Trophoblast cell (in vitro differentiated cells and primary cell): ENCODE results near the gene NME3.
A peak's percentile ranks its signal among the peaks of the same experiment; 100 is the strongest.

Experiments used
- DNase-seq, 2 donors: peaks; one replicate each; pipeline ENCODE4 v3.0.0-alpha.2; 2016
- H2AFZ ChIP-seq: 2 replicates; pipeline ENCODE4 v1.6.1; 2013; ENCODE audit warnings: low read length, moderate library complexity, mild to moderate bottlenecking; ENCODE audit not compliant: insufficient read depth, poor library complexity
- H2AK5ac ChIP-seq: 2 replicates; pipeline ENCODE4 v1.6.1; 2013; ENCODE audit warnings: mild to moderate bottlenecking, low read length
- H2BK120ac ChIP-seq: 2 replicates; pipeline ENCODE4 v1.6.1; 2013; ENCODE audit warnings: low read length, mild to moderate bottlenecking, moderate library complexity; ENCODE audit not compliant: insufficient read depth, poor library complexity
- H2BK12ac ChIP-seq: 2 replicates; pipeline ENCODE4 v1.6.1; 2013; ENCODE audit warnings: mild to moderate bottlenecking, low read length, moderate library complexity
- H2BK5ac ChIP-seq: 2 replicates; pipeline ENCODE4 v1.6.1; 2013; ENCODE audit warnings: low read length, low read depth, moderate library complexity, mild to moderate bottlenecking; ENCODE audit not compliant: poor library complexity
- H3K14ac ChIP-seq: 2 replicates; pipeline ENCODE4 v1.6.1; 2013; ENCODE audit warnings: mild to moderate bottlenecking, low read length
- H3K18ac ChIP-seq: 2 replicates; pipeline ENCODE4 v1.6.1; 2013; ENCODE audit warnings: mild to moderate bottlenecking, low read length
- H3K23ac ChIP-seq: 2 replicates; pipeline ENCODE4 v1.6.1; 2013; ENCODE audit warnings: low read length
- H3K27ac ChIP-seq: 2 replicates; pipeline ENCODE4 v1.5.1; 2013; ENCODE audit warnings: low read depth, mild to moderate bottlenecking, inconsistent platforms, low read length, moderate library complexity
- H3K27me3 ChIP-seq: 2 replicates; pipeline ENCODE4 v1.6.1; 2013; ENCODE audit warnings: inconsistent platforms, mild to moderate bottlenecking, low read length, moderate library complexity; ENCODE audit not compliant: insufficient read depth
- H3K36me3 ChIP-seq, 2 experiments: 1 replicate in 1 of 2; 2 replicates in 1 of 2; pipeline ENCODE4 v1.6.1; 2013; ENCODE audit warnings: low read length in 2 of 2, mild to moderate bottlenecking in 2 of 2, moderate library complexity in 1 of 2; ENCODE audit not compliant: insufficient read depth in 2 of 2, control insufficient read depth in 1 of 2
- H3K4ac ChIP-seq: 2 replicates; pipeline ENCODE4 v1.6.1; 2013; ENCODE audit warnings: low read depth, mild to moderate bottlenecking, low read length, moderate library complexity
- H3K4me1 ChIP-seq, 2 experiments: 1 replicate in 1 of 2; 2 replicates in 1 of 2; pipeline ENCODE4 v1.6.1; 2013; ENCODE audit warnings: low read length in 2 of 2, mild to moderate bottlenecking in 2 of 2, moderate library complexity in 1 of 2; ENCODE audit not compliant: insufficient read depth in 2 of 2, control insufficient read depth in 1 of 2
- H3K4me2 ChIP-seq: 2 replicates; pipeline ENCODE4 v1.6.1; 2013; ENCODE audit warnings: inconsistent platforms, mild to moderate bottlenecking, low read length, moderate library complexity
- H3K4me3 ChIP-seq: 2 replicates; pipeline ENCODE4 v1.5.1; 2013; ENCODE audit warnings: mild to moderate bottlenecking, low read depth, low read length, inconsistent platforms
- H3K79me1 ChIP-seq: one replicate; pipeline ENCODE4 v1.6.1; 2013; ENCODE audit warnings: low read length
- H3K79me2 ChIP-seq: 2 replicates; pipeline ENCODE4 v1.6.1; 2013; ENCODE audit warnings: low read length, mild to moderate bottlenecking; ENCODE audit not compliant: control insufficient read depth, insufficient read depth, poor library complexity
- H3K9ac ChIP-seq: 2 replicates; pipeline ENCODE4 v1.6.1; 2013; ENCODE audit warnings: mild to moderate bottlenecking, low read length
- H3K9me3 ChIP-seq: 2 replicates; pipeline ENCODE4 v1.6.1; 2013; ENCODE audit warnings: low read depth, mild to moderate bottlenecking, control low read depth, inconsistent platforms, low read length; ENCODE audit not compliant: insufficient read depth
- H4K12ac ChIP-seq: 2 replicates; pipeline ENCODE4 v1.6.1; 2013; ENCODE audit warnings: low read depth, mild to moderate bottlenecking, low read length, moderate library complexity
- H4K8ac ChIP-seq: 2 replicates; pipeline ENCODE4 v1.6.1; 2013; ENCODE audit warnings: low read depth, mild to moderate bottlenecking, low read length, moderate library complexity
- H4K91ac ChIP-seq: one replicate; pipeline ENCODE4 v1.6.1; 2013; ENCODE audit warnings: low read depth, mild to moderate bottlenecking, low read length, moderate library complexity
- WGBS: extraction: QIAGEN DNeasy Blood & Tissue Kit; methylation state at CpG from one replicate; pipeline ENCODE4 v1.1.7; 2013; ENCODE audit warnings: missing lambda C conversion rate; ENCODE audit not compliant: insufficient read length, insufficient coverage; ENCODE audit errors: extremely low coverage; 5-methylcytosine and 5-hydroxymethylcytosine counted together

The NME3 gene

DNA sequence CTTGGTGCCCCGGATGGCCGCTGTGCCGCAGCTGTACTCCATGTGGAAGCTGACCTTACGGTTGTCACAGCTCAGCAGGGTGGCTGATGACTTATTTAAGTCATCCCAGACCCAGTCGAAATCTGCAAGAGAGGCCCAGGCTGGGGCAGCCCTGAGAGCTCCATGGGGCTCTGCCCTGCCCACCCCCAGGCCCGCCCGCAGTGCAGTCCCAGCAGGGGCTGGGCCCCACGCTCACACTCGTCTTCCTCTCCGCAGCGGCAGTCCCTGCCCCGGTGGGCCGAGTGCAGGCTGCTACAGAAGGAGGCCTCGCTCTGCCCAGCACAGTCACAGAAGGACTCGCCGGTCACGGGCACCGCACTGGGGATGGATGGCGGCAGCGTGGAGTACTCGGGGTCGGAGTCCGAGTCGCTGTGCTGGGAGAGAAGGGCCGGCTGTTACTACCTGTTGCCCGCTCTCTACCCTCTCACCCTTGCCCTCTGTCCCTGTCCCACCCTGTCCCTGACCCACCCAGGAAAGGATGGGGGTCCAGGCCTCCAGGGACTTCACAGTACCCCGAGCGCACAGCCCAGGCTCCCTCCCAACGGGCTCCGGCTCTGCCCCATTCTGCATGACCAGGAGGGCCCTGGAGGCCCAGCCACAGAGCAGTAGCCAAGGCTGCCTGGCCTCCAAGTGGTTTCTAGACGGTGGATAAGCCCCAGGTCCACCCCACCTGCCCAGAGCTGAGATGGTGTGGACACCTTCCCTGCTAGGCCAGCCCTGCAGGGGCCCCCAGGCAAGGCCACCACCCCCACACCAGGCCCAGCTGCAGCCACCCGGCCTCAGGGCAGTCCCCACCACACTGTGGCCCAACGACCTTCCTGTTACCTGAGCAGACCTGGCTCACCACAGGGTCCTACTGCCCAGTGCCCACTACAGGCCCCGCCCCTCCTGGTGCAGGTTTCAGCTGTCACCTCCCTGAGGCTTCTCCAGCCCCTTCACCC is 7.1 kb upstream of the NME3 start:
- peaks cover 15 to 23% of the 10 kb centered on the region in 2 experiments for H3K4me1 ChIP-seq
- no peak overlapping the region for H2BK12ac ChIP-seq
- H3K79me1 ChIP-seq: peaks cover 2% of the 10 kb centered on the region
- H3K36me3 ChIP-seq: peaks cover 50 to 56% of the 10 kb centered on the region in 2 experiments
- no peaks in the 10 kb centered on the region for H3K27me3 ChIP-seq
- no peak for DNase-seq
- no peak overlapping the region for H4K91ac ChIP-seq
- H2AFZ ChIP-seq: no peak overlapping the region
- no peak overlapping the region for H4K12ac ChIP-seq
- H3K14ac ChIP-seq: no peak overlapping the region
- H3K79me2 ChIP-seq: peaks cover 7% of the 10 kb centered on the region
- H3K4me2 ChIP-seq: no peak overlapping the region
- H3K23ac ChIP-seq: no peak overlapping the region
- no peak overlapping the region for H3K27ac ChIP-seq
- no peak overlapping the region for H4K8ac ChIP-seq
- no peak overlapping the region for H2BK120ac ChIP-seq
- WGBS: no CpG with 5 or more reads among the region's 34 CpGs
- no peak overlapping the region for H3K9ac ChIP-seq
- no peak overlapping the region for H2AK5ac ChIP-seq
- H3K4ac ChIP-seq: no peak overlapping the region
- H3K18ac ChIP-seq: no peak overlapping the region
- H2BK5ac ChIP-seq: no peak overlapping the region
- H3K4me3 ChIP-seq: no peak overlapping the region
- no peaks in the 10 kb centered on the region for H3K9me3 ChIP-seq

DNA sequence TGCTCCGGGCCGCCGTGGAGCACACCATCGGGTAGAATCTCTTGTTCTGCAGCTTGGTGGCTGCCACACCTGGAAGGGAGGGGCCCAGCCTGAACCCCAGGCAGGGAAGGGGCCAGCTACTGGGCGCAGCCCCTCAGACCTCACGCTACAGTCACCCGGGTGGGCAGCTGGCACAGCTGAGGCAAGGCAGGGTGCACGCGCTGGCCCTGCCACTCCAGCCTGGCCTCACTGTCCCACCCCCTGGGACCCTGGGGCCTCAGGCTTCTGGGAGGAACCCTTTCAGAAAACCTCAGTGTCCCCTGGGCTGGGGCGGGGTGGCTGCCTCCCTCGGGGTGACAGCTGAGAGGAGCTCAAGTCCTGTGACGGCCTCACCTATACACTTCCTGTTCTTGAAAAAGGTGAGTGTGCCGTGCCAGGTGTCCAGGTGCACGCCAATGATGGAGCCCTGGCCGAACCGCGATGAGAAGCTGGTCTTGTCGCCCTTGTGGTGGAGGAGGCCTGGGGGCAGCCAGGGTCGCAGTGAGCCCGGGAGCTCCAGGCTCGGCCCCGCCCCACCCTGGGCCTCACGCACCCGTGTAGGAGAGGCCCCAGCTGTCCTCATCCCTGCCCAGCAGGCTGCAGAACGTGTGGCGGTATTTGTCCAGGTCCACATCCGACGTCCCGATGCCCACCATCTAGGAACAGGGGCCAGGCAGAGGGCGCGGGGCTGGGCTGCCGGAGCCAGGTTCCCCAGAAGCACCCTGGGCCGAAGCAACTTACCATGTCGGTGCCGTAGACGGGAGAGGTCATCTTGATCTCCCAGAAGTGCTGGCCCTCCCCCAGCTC is 6.2 kb upstream of the NME3 start:
- Histone ChIP-seq H2AFZ (no peak overlapping the region), H3K9ac (no peak overlapping the region), H3K18ac (no peak overlapping the region), H2AK5ac (no peak overlapping the region), H3K14ac (no peak overlapping the region), H3K4me2 (no peak overlapping the region), H3K79me1 (peaks cover 9% of the 10 kb centered on the region), H3K79me2 (peaks cover 11% of the 10 kb centered on the region), H2BK5ac (no peak overlapping the region), H4K91ac (no peak overlapping the region), H3K4me1 (peaks cover 15 to 23% of the 10 kb centered on the region in 2 experiments), H3K27ac (no peak overlapping the region), H4K12ac (peak overlapping the region; percentile 27), H3K4me3 (no peak overlapping the region), H3K9me3 (no peaks in the 10 kb centered on the region), H4K8ac (no peak overlapping the region), H3K27me3 (no peaks in the 10 kb centered on the region), H3K36me3 (peaks cover 50 to 56% of the 10 kb centered on the region in 2 experiments), H3K4ac (no peak overlapping the region), H2BK12ac (no peak overlapping the region), H2BK120ac (no peak overlapping the region), H3K23ac (no peak overlapping the region)
- WGBS: no CpG with 5 or more reads among the region's 36 CpGs
- no peak for DNase-seq

DNA sequence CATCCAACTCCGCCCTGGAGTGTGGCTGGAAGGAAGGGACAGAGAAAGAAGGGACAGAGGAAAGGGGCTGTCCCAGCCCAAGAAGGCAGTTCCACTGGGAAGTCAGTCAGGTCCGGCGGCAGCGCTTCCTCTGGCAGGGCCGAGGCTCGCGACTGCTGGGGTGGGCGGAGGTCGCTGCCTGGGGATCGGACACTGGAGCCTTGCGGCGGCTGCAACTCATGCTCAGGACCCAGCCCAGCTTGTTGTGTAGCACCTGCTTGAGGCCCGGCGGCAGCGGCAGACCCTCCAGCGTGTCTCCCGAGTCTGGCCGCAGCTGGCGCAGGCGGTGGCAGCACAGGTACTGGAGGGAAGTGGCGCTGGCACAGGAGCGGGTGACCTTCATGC is 5.6 kb upstream of the NME3 start:
- no CpG with 5 or more reads among the region's 22 CpGs for WGBS
- Histone ChIP-seq H3K4me3 (no peak overlapping the region), H2BK5ac (no peak overlapping the region), H2BK12ac (no peak overlapping the region), H3K4me2 (no peak overlapping the region), H3K9ac (no peak overlapping the region), H3K79me1 (peaks cover 15% of the 10 kb centered on the region), H3K36me3 (peaks cover 52 to 56% of the 10 kb centered on the region in 2 experiments), H3K23ac (no peak overlapping the region), H3K18ac (no peak overlapping the region), H2AK5ac (no peak overlapping the region), H4K91ac (no peak overlapping the region), H3K4me1 (peaks cover 15 to 26% of the 10 kb centered on the region in 2 experiments), H4K8ac (no peak overlapping the region), H2BK120ac (no peak overlapping the region), H3K14ac (no peak overlapping the region), H3K27ac (no peak overlapping the region), H3K4ac (no peak overlapping the region), H3K27me3 (no peaks in the 10 kb centered on the region), H4K12ac (no peak overlapping the region), H2AFZ (no peak overlapping the region), H3K79me2 (peaks cover 15% of the 10 kb centered on the region), H3K9me3 (peaks cover under 1% of the 10 kb centered on the region)
- DNase-seq: no peak

DNA sequence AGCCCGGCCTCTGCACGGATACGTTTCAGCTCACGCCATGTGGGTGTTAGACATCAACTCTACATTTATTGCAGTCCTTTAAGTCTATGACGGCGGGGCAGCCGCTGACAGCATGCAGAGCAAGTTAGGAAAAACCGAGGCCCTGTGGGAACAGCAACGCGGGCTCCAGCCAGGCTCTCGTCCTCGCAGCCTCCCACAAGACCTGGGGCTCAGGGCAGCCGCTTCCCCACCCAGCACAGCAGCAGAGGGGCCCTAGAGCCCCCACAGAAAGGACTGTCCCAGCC is 5.3 kb upstream of the NME3 start:
- Histone ChIP-seq H2BK12ac (no peak overlapping the region), H3K4me3 (no peak overlapping the region), H3K27ac (no peak overlapping the region), H3K79me2 (peaks cover 15% of the 10 kb centered on the region), H4K8ac (no peak overlapping the region), H2BK5ac (no peak overlapping the region), H3K4me1 (peaks cover 18 to 27% of the 10 kb centered on the region in 2 experiments), H2AFZ (no peak overlapping the region), H4K91ac (no peak overlapping the region), H2BK120ac (no peak overlapping the region), H3K4me2 (no peak overlapping the region), H3K27me3 (no peaks in the 10 kb centered on the region), H3K9ac (no peak overlapping the region), H3K23ac (no peak overlapping the region), H2AK5ac (no peak overlapping the region), H4K12ac (no peak overlapping the region), H3K9me3 (peaks cover 2% of the 10 kb centered on the region), H3K18ac (no peak overlapping the region), H3K36me3 (peaks cover 55 to 56% of the 10 kb centered on the region in 2 experiments), H3K4ac (no peak overlapping the region), H3K14ac (no peak overlapping the region), H3K79me1 (peaks cover 15% of the 10 kb centered on the region)
- WGBS: no CpG with 5 or more reads among the region's 13 CpGs
- no peak for DNase-seq
